ENCODE measurements around the gene COPE. TPM values are rescaled to one million over a fixed set of nuclear protein-coding genes. Genes with fewer than 3 reads are reported as not detected.
"Not testable (repeated sequence)": the region's sequence is repeated elsewhere in the genome, so short reads cannot be mapped to it uniquely, and the experiment has no call there.

The COPE gene
- polyA plus RNA-seq, 3 donors: 118 to 145 (median 140) TPM

DNA sequence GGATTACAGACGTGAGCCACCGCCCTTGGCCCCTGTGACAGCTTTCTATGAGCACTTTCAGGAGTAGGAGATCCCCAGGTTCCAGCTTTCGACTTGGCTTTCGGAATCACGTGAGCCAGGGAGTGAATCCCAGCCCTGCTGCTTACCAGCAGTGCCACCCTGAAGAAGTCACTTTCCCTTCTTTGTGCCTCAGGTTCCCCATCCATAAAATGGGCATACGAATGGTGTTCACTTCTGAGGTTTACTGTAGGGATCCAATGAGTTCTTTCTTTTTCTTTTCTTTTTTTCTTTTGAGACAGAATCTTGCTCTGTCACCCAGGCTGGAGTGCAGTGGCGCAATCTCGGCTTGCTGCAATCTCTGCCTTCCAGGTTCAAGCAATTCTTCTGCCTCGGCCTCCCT is 26.1 kb upstream of the COPE start:
- no peak for DNase-seq

- no peak for DNase-seq
These were observed 24.3 kb upstream of the COPE start for GRCh38 chr19:18943465-18943864.

GRCh38 chr19:18942692-18943091 is 23.5 kb upstream of the COPE start:
- no peak for DNase-seq

DNA sequence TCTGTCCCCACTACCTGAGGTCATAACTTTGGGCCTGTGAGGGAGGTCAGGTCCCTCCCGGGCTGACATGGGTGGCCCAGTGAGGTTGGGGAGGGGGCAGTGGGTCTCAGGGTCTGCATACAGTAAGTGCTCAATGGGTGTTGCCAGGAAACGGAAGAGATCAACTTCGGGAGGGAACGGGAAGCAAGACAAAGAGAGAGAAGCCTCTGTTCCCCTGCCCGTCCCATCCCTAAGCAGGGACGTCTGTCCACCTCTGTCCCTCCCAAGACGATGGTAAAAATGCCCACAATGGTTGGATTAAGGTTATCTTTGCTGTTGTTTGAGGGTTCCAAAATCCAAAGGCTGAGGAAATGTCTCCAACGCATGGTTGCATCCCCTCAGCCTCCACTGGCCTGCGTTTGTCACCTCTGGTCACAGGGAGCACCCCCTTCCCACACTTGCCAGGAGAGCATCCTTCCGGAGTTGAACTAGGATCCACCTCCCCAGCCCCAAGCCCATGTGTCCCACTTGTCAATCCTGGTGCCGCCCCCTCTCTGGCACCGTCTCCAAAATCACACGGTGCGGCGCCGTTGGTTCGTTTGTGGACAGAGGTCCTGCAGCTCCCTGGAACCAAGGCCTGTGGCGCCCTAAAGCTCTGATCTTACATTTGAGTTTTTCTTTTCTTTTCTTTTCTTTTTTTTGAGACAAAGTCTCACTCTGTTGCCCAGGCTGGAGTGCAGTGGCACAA is 22.6 kb upstream of the COPE start:
- no peak for DNase-seq

GRCh38 chr19:18940769-18941627 is 21.8 kb upstream of the COPE start, which contains the start of gene HOMER3:
Gene HOMER3 (minus strand): TSS chr19:18941217. CDS start chr19:18938982, 2,235 bp downstream.
- peak; percentile 82 for DNase-seq

GRCh38 chr19:18939922-18940768 is 21.0 kb upstream of the COPE start:
- peak; percentile 68 for DNase-seq

DNA sequence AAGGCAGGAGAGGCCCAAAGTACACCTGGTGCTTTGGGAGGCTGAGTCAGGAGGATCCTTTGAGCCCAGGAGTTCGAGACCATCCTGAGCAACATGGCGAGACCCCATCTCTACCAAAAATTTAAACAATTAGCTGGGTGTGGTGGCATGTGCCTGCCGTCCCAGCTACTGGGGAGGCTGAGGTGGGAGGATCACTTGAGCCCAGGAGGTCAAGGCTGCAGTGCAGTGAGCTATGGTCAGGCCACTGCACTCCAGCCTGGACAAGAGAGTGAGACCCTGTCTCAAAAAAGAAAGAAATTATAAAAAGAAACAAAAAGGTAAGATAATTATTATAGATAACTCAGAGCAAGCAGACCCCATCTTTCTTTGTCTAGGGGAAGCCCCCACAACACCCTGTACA is 20.0 kb upstream of the COPE start:
- no peak for DNase-seq

DNA sequence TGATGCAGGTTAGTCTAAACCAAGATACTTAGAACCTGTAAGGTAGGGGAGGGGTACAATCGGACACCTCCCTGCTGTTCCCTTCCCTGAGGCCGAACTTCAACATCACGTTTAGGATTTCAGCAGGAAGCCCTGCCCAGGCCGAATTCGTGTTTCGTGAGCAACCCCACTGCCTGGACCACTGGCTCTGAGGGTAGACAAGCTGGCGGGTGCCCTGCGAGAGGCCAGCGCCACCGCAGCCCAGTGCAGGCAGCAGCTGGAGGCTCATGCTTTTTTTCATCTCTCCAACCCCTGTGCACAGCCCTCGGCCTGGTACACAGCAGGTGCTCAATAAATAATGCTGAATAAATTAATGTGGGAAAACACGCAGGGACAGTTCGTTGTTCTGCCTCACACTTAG is 14.1 kb upstream of the COPE start:
- no peak for DNase-seq

- peak; percentile 21 for DNase-seq
These were observed 13.1 kb upstream of the COPE start for GRCh38 chr19:18932216-18932841.

GRCh38 chr19:18931316-18932162 is 12.4 kb upstream of the COPE start:
- no peak for DNase-seq

DNA sequence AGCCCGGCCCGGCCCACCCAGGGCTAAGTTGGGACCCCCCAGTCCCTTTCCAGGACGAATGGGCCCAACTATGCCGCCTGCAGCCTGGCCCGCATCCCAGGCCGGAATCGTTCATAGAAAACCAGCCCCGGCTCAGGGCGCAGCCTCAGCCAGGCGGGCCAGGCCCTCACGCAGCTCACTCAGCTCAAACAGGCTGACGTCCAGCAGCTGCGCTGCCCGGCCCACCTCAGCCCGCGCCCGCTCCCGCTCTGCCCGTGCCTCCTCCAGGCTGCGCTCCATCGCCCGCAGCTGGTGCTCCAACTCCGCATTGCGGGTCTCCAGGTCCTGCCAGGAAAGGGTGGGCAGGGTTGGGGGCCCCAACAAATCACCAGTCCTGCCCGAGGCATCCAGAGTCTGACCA is 10.1 kb upstream of the COPE start:
- no peak for DNase-seq

- DNase-seq: no peak
These were observed 9.0 kb upstream of the COPE start for GRCh38 chr19:18928018-18928805.

DNA sequence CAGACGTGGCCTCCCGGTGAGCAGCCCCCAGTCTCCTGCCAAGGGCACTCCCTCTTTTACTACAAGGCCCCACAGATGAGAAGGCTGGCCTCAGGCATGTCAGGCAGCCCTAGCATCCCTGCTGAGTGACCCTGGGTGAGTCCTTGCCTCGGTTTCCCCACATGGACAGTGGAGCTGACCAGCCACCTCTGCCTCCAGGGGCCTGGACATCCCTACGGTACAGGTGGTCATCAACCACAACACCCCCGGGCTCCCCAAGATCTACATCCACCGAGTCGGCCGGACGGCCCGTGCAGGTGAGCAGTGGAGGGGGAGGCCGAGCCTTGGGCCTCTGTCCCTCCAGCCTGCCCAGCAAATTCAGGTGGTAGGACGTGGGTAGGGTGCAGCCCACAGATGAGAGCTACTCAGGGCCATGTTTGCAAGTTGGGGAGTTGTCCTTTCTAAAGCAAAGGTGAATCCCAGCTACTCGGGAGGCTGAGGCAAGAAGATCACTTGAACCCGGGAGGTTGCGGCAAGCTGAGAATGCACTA is 5.6 kb upstream of the COPE start:
- DNase-seq: no peak

GRCh38 chr19:18922228-18922985 is 3.2 kb upstream of the COPE start:
- no peak for DNase-seq

- no peak for DNase-seq
These were observed 2.4 kb upstream of the COPE start for GRCh38 chr19:18921593-18921992.

- DNase-seq: no peak
These were observed 1.2 kb upstream of the COPE start for GRCh38 chr19:18920400-18920799.

GRCh38 chr19:18919900-18920214 is 670 bp upstream of the COPE start:
- no peak for DNase-seq

- not testable (repeated sequence) for DNase-seq
These were observed 1.6 kb downstream of the COPE start for GRCh38 chr19:18917593-18917992.

DNA sequence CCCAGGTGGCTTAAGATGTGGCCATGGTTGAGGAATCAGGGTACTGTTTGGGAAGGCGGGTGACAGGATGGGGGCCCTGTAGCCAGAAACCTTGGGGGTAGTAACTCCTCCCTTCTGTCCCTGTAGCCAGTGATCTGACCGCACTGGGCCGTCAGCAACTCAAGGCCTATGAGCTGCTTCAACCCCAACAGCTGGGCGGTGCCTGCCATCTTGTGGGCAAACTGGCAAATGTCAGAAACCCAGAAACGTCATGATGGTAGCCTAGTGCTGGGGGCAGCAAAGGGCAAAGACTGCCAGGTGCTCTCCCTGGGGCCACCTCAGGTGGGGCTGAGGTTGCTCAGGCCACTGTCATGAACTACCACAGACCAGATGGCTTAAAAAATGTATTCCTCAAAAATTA is 3.5 kb downstream of the COPE start:
- DNase-seq: no peak

Measured in renal pelvis (tissue), 4 donors.